Measurements from ENCODE around the gene LTBP1. TPM values are rescaled to one million over a fixed set of nuclear protein-coding genes. Genes with fewer than 3 reads are reported as not detected.

LTBP1 gene
- polyA plus RNA-seq, 2 of the 4 experiments (the other 2 are of a cell fraction) = 23.8 to 30.4 TPM

- H3K4me1 ChIP-seq = peaks cover 13% of the 10 kb centered on the region
- no peak for TF ChIP-seq FOXS1 (CRISPR knock-in tag; IDR thresholded peaks at IDR 0.05)
- no peak for TF ChIP-seq PBX3 (IDR thresholded peaks at IDR 0.05)
- TF ChIP-seq CBX8 (IDR thresholded peaks at IDR 0.05) = no peak
- TF ChIP-seq CEBPB (IDR thresholded peaks at IDR 0.05) = no peak
- TF ChIP-seq CBX2 (IDR thresholded peaks at IDR 0.05; ENCODE audit: borderline replicate concordance, low read depth) = no peak
- TF ChIP-seq NPAS2 (CRISPR knock-in tag; IDR thresholded peaks at IDR 0.05; ENCODE audit: borderline replicate concordance) = no peak
- no peak for TF ChIP-seq CTCF (IDR thresholded peaks at IDR 0.05)
- no peak for TF ChIP-seq RNF2 (IDR thresholded peaks at IDR 0.05; ENCODE audit: borderline replicate concordance, low read depth)
- no peak for TF ChIP-seq NR3C1 (IDR thresholded peaks at IDR 0.05)
- no peak for TF ChIP-seq SMC3 (IDR thresholded peaks at IDR 0.05)
- no peak for TF ChIP-seq USF2 (IDR thresholded peaks at IDR 0.05)
- TF ChIP-seq RCOR1 (IDR thresholded peaks at IDR 0.05; ENCODE audit: low read depth, low read length) = no peak
- TF ChIP-seq MAX (IDR thresholded peaks at IDR 0.05) = no peak
- TF ChIP-seq CHD4 (IDR thresholded peaks at IDR 0.05; ENCODE audit: borderline replicate concordance) = no peak
- no peak for TF ChIP-seq POLR2AphosphoS2 (conservative IDR thresholded peaks at IDR 0.05; ENCODE audit: low read length)
- no peak for TF ChIP-seq MAFK (IDR thresholded peaks at IDR 0.05; ENCODE audit: partially characterized antibody)
- no peak for TF ChIP-seq ESRRA (IDR thresholded peaks at IDR 0.05; ENCODE audit: borderline replicate concordance, low read length)
- H3K9me3 ChIP-seq = no peaks in the 10 kb centered on the region
- DNase-seq (ENCODE audit: low read depth in 1 of 2, low spot score in 1 of 2) (no peak), ATAC-seq (no peak), FAIRE-seq (no peak)
- ChIA-PET CTCF (interaction anchor here (0.9 to 1.2 kb wide), 3 partner anchors 23 to 41 kb away, joined by 3 read pairs; no protein-coding TSS in a partner anchor), POLR2A (no interaction called here)
- no peak overlapping the region for H3K27ac ChIP-seq
- peak overlapping the region; percentile 18; the same call in 1 of the 3 replicates for H3K4me2 ChIP-seq
- 70% methylated on average over 1 of the region's 1 CpG for WGBS (ENCODE audit: missing lambda C conversion rate)
- no peak overlapping the region for H3K4me3 ChIP-seq
Measured at GRCh38 chr2:33436083-33436482, 489.3 kb downstream of the LTBP1 start.

GRCh38 chr2:33437297-33437696 is 490.5 kb downstream of the LTBP1 start:
- no peak overlapping the region for H3K27ac ChIP-seq
- H3K4me2 ChIP-seq = no peak overlapping the region
- peaks cover 13% of the 10 kb centered on the region for H3K4me1 ChIP-seq
- ATAC-seq (no peak), DNase-seq (ENCODE audit: low read depth in 1 of 2, low spot score in 1 of 2) (no peak), FAIRE-seq (no peak)
- ChIA-PET CTCF (no interaction called here), POLR2A (interaction anchor here (0.6 kb wide), 1 partner anchor 23 kb away, joined by 3 read pairs; no protein-coding TSS in a partner anchor)
- TF ChIP-seq HOXA7 (CRISPR knock-in tag; IDR thresholded peaks at IDR 0.05) = no peak
- no peak for TF ChIP-seq HOXB5 (CRISPR knock-in tag; IDR thresholded peaks at IDR 0.05)
- no peak for TF ChIP-seq CHD2 (IDR thresholded peaks at IDR 0.05; ENCODE audit: low read length, partially characterized antibody)
- TF ChIP-seq ZSCAN20 (CRISPR knock-in tag; IDR thresholded peaks at IDR 0.05) = no peak
- TF ChIP-seq SREBF2 (IDR thresholded peaks at IDR 0.05) = no peak
- TF ChIP-seq ZNF302 (CRISPR knock-in tag; IDR thresholded peaks at IDR 0.05) = no peak
- TF ChIP-seq KDM1A (IDR thresholded peaks at IDR 0.05; ENCODE audit: low read depth) = no peak
- no peak for TF ChIP-seq RARB (CRISPR knock-in tag; IDR thresholded peaks at IDR 0.05)
- TF ChIP-seq JUNB (IDR thresholded peaks at IDR 0.05) = no peak
- no peak for TF ChIP-seq HEYL (CRISPR knock-in tag; IDR thresholded peaks at IDR 0.05)
- TF ChIP-seq KDM5A (IDR thresholded peaks at IDR 0.05) = no peak
- TF ChIP-seq CTCF (IDR thresholded peaks at IDR 0.05) = no peak
- TF ChIP-seq CBX2 (IDR thresholded peaks at IDR 0.05; ENCODE audit: borderline replicate concordance, low read depth) = no peak
- no peak for TF ChIP-seq FOSB (CRISPR knock-in tag; IDR thresholded peaks at IDR 0.05)
- no peak for TF ChIP-seq RFX5 (IDR thresholded peaks at IDR 0.05)
- no peak for TF ChIP-seq ESRRA (IDR thresholded peaks at IDR 0.05; ENCODE audit: borderline replicate concordance, low read length)
- no peak for TF ChIP-seq HOXB13 (CRISPR knock-in tag; IDR thresholded peaks at IDR 0.05; ENCODE audit: low read depth)
- no peaks in the 10 kb centered on the region for H3K9me3 ChIP-seq
- no peak overlapping the region for H3K4me3 ChIP-seq
- 79% methylated on average over 4 of the region's 4 CpGs for WGBS (ENCODE audit: missing lambda C conversion rate)
